ENCODE measurements around the gene ERRFI1.
"Not testable (repeated sequence)": the region's sequence is repeated elsewhere in the genome, so short reads cannot be mapped to it uniquely, and the experiment has no call there.

ERRFI1 gene

GRCh38 chr1:8026153-8026975 is at the start of gene ERRFI1:
Gene ERRFI1, minus strand, starts transcription at chr1:8026309. Its CDS starts 10,690 bp downstream, at chr1:8015619.
- DNase-seq (ENCODE audit: low read depth in 2 of 2): peak; percentile 74 to 82

- no peak for DNase-seq (ENCODE audit: low read depth in 2 of 2)
These were observed 49.5 kb upstream of the ERRFI1 start for GRCh38 chr1:8075511-8076051.

- no peak for DNase-seq (ENCODE audit: low read depth in 2 of 2)
These were observed 47.2 kb upstream of the ERRFI1 start for GRCh38 chr1:8073112-8073855.

- DNase-seq (ENCODE audit: low read depth in 2 of 2): no peak
These were observed 44.3 kb upstream of the ERRFI1 start for GRCh38 chr1:8070381-8070811.

- not testable (repeated sequence) for DNase-seq (ENCODE audit: low read depth in 2 of 2)
These were observed 43.7 kb upstream of the ERRFI1 start for GRCh38 chr1:8069614-8070320.

GRCh38 chr1:8065369-8065768 is 39.3 kb upstream of the ERRFI1 start:
- DNase-seq (ENCODE audit: low read depth in 2 of 2): no peak

GRCh38 chr1:8063298-8064036 is 37.4 kb upstream of the ERRFI1 start:
- DNase-seq (ENCODE audit: low read depth in 2 of 2): no peak

GRCh38 chr1:8062861-8063260 is 36.8 kb upstream of the ERRFI1 start:
- DNase-seq (ENCODE audit: low read depth in 2 of 2): no peak

GRCh38 chr1:8061673-8062386 is 35.7 kb upstream of the ERRFI1 start:
- DNase-seq (ENCODE audit: low read depth in 2 of 2): no peak

GRCh38 chr1:8061210-8061609 is 35.1 kb upstream of the ERRFI1 start:
- no peak for DNase-seq (ENCODE audit: low read depth in 2 of 2)

GRCh38 chr1:8059161-8059622 is 33.1 kb upstream of the ERRFI1 start:
- DNase-seq (ENCODE audit: low read depth in 2 of 2): no peak

- not testable (repeated sequence) for DNase-seq (ENCODE audit: low read depth in 2 of 2)
These were observed 31.7 kb upstream of the ERRFI1 start for GRCh38 chr1:8057779-8058178.

- DNase-seq (ENCODE audit: low read depth in 2 of 2): no peak
These were observed 29.9 kb upstream of the ERRFI1 start for GRCh38 chr1:8055973-8056372.

GRCh38 chr1:8053878-8054567 is 27.9 kb upstream of the ERRFI1 start:
- no peak for DNase-seq (ENCODE audit: low read depth in 2 of 2)

GRCh38 chr1:8051650-8052049 is 25.5 kb upstream of the ERRFI1 start:
- no peak for DNase-seq (ENCODE audit: low read depth in 2 of 2)

GRCh38 chr1:8049229-8049628 is 23.1 kb upstream of the ERRFI1 start:
- DNase-seq (ENCODE audit: low read depth in 2 of 2): not testable (repeated sequence)

- DNase-seq (ENCODE audit: low read depth in 2 of 2): no peak
These were observed 21.8 kb upstream of the ERRFI1 start for GRCh38 chr1:8047686-8048445.

GRCh38 chr1:8047112-8047511 is 21.0 kb upstream of the ERRFI1 start:
- DNase-seq (ENCODE audit: low read depth in 2 of 2): no peak

GRCh38 chr1:8046391-8046790 is 20.3 kb upstream of the ERRFI1 start:
- DNase-seq (ENCODE audit: low read depth in 2 of 2): no peak

Data from stimulated activated CD4-positive, alpha-beta T cell treated with anti-CD3 and anti-CD28 coated beads, Interleukin-12 subunit alpha, Interleukin-12 subunit beta, amount 100 ng/mL, for 24 hours (primary cell).